ENCODE data around the gene MYMK. TPM values are rescaled to one million over a fixed set of nuclear protein-coding genes. Genes with fewer than 3 reads are reported as not detected.

The MYMK gene
- total RNA-seq, 1 donor from 2014 or later: 8.9 TPM

DNA sequence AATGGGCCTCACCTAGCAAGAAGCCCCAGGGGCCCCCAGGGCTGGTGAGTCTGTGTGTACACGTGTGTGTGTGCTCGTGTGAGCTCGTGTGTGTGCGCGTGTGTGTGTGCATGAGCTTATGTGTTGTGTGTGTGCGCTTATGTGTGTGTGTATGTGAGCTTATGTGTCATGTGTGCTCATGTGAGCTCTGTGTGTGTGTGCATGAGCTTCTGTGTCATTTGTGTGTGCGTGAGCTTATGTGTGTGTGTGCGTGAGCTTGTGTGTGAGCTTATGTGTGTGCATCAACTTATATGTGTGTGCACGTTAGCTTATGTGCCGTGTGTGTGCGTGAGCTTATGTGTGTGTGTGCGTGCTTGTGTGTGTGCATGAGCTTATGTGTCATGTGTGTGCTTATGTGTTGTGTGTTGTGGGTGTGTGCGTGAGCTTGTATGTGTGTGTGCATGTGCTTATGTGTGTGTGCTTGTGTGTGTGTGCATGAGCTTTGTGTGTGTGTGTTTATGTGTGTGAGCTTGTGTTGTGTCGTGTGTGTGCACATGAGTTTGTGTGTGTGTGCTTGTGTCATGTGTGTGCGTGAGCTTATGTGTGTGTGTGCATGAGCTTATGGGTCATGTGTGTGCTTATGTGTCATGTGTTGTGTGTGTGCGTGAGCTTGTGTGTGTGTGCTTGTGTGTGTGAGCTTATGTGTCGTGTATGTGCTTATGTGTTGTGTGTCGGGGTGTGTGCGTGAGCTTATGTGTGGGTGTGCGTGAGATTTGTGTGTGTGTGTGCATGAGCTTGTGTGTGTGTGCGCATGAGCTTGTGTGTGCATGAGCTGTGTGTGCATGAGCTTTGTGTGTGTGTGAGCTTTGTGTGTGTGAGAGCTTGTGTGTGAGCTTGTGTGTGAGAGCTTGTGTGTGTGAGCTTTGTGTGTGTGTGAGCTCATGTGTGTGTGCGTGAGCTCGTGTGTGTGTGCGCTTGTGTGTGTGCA is 29.1 kb downstream of the MYMK start:
- Histone ChIP-seq H3K9ac (ENCODE audit: low read depth in 1 of 3, low read length in 3 of 3) (no peak overlapping the region), H3K9me3 (ENCODE audit: control insufficient read depth in 3 of 3, low read length in 3 of 3) (no peaks in the 10 kb centered on the region), H3K27me3 (ENCODE audit: control insufficient read depth in 3 of 3, insufficient read depth in 3 of 3, low read length in 3 of 3) (peaks cover 19 to 42% (median 24%) of the 10 kb centered on the region in 3 donors), H3K4me1 (ENCODE audit: control insufficient read depth in 3 of 3, insufficient read depth in 3 of 3, low read length in 3 of 3) (peaks cover 17 to 39% (median 33%) of the 10 kb centered on the region in 3 donors), H3K4me3 (ENCODE audit: low read length in 3 of 3) (no peak overlapping the region), H3K27ac (ENCODE audit: low read depth, low read length) (no peak overlapping the region), H3K36me3 (ENCODE audit: control insufficient read depth in 3 of 3, insufficient read depth in 3 of 3, low read length in 3 of 3) (no peaks in the 10 kb centered on the region)

GRCh38 chr9:133494636-133495326 is 30.0 kb downstream of the MYMK start:
- no peak overlapping the region for H3K4me3 ChIP-seq (ENCODE audit: low read length in 3 of 3)
- no peaks in the 10 kb centered on the region for H3K9me3 ChIP-seq (ENCODE audit: control insufficient read depth in 3 of 3, low read length in 3 of 3)
- H3K9ac ChIP-seq (ENCODE audit: low read depth in 1 of 3, low read length in 3 of 3): no peak overlapping the region
- no peak overlapping the region for H3K27ac ChIP-seq (ENCODE audit: low read depth, low read length)
- H3K27me3 ChIP-seq (ENCODE audit: control insufficient read depth in 3 of 3, insufficient read depth in 3 of 3, low read length in 3 of 3): peaks cover 16 to 44% (median 26%) of the 10 kb centered on the region in 3 donors
- no peaks in the 10 kb centered on the region for H3K36me3 ChIP-seq (ENCODE audit: control insufficient read depth in 3 of 3, insufficient read depth in 3 of 3, low read length in 3 of 3)
- H3K4me1 ChIP-seq (ENCODE audit: control insufficient read depth in 3 of 3, insufficient read depth in 3 of 3, low read length in 3 of 3): peaks cover 17 to 39% (median 33%) of the 10 kb centered on the region in 3 donors

GRCh38 chr9:133493845-133494540 is 30.8 kb downstream of the MYMK start:
- Histone ChIP-seq H3K4me3 (ENCODE audit: low read length in 3 of 3) (no peak overlapping the region), H3K36me3 (ENCODE audit: control insufficient read depth in 3 of 3, insufficient read depth in 3 of 3, low read length in 3 of 3) (no peaks in the 10 kb centered on the region), H3K27ac (ENCODE audit: low read depth, low read length) (no peak overlapping the region), H3K27me3 (ENCODE audit: control insufficient read depth in 3 of 3, insufficient read depth in 3 of 3, low read length in 3 of 3) (peaks cover 12 to 40% (median 22%) of the 10 kb centered on the region in 3 donors), H3K4me1 (ENCODE audit: control insufficient read depth in 3 of 3, insufficient read depth in 3 of 3, low read length in 3 of 3) (peaks cover 17 to 37% (median 33%) of the 10 kb centered on the region in 3 donors), H3K9ac (ENCODE audit: low read depth in 1 of 3, low read length in 3 of 3) (no peak overlapping the region), H3K9me3 (ENCODE audit: control insufficient read depth in 3 of 3, low read length in 3 of 3) (no peaks in the 10 kb centered on the region)

- H3K9me3 ChIP-seq (ENCODE audit: control insufficient read depth in 3 of 3, low read length in 3 of 3): no peaks in the 10 kb centered on the region
- peaks cover 17 to 31% (median 28%) of the 10 kb centered on the region in 3 donors for H3K4me1 ChIP-seq (ENCODE audit: control insufficient read depth in 3 of 3, insufficient read depth in 3 of 3, low read length in 3 of 3)
- H3K27ac ChIP-seq (ENCODE audit: low read depth, low read length): no peak overlapping the region
- no peak overlapping the region for H3K9ac ChIP-seq (ENCODE audit: low read depth in 1 of 3, low read length in 3 of 3)
- no peak overlapping the region for H3K4me3 ChIP-seq (ENCODE audit: low read length in 3 of 3)
- H3K27me3 ChIP-seq (ENCODE audit: control insufficient read depth in 3 of 3, insufficient read depth in 3 of 3, low read length in 3 of 3): peaks cover 12 to 34% (median 18%) of the 10 kb centered on the region in 3 donors
- H3K36me3 ChIP-seq (ENCODE audit: control insufficient read depth in 3 of 3, insufficient read depth in 3 of 3, low read length in 3 of 3): no peaks in the 10 kb centered on the region
These were observed 31.3 kb downstream of the MYMK start for GRCh38 chr9:133493428-133493827.

GRCh38 chr9:133492061-133493021 is 32.4 kb downstream of the MYMK start:
- Histone ChIP-seq H3K9me3 (ENCODE audit: control insufficient read depth in 3 of 3, low read length in 3 of 3) (no peaks in the 10 kb centered on the region), H3K27ac (ENCODE audit: low read depth, low read length) (peak overlapping the region; percentile 79), H3K4me3 (ENCODE audit: low read length in 3 of 3) (peak overlapping the region in 2 of 3 donors; percentile 48 to 49), H3K27me3 (ENCODE audit: control insufficient read depth in 3 of 3, insufficient read depth in 3 of 3, low read length in 3 of 3) (peaks cover 6 to 26% (median 10%) of the 10 kb centered on the region in 3 donors), H3K36me3 (ENCODE audit: control insufficient read depth in 3 of 3, insufficient read depth in 3 of 3, low read length in 3 of 3) (no peaks in the 10 kb centered on the region), H3K9ac (ENCODE audit: low read depth in 1 of 3, low read length in 3 of 3) (peak overlapping the region in 2 of 3 donors; percentile 61 to 76), H3K4me1 (ENCODE audit: control insufficient read depth in 3 of 3, insufficient read depth in 3 of 3, low read length in 3 of 3) (peaks cover 17 to 29% (median 26%) of the 10 kb centered on the region in 3 donors)

- Histone ChIP-seq H3K4me3 (ENCODE audit: low read length in 3 of 3) (no peak overlapping the region), H3K9ac (ENCODE audit: low read depth in 1 of 3, low read length in 3 of 3) (no peak overlapping the region), H3K4me1 (ENCODE audit: control insufficient read depth in 3 of 3, insufficient read depth in 3 of 3, low read length in 3 of 3) (peaks cover 17 to 29% (median 26%) of the 10 kb centered on the region in 3 donors), H3K36me3 (ENCODE audit: control insufficient read depth in 3 of 3, insufficient read depth in 3 of 3, low read length in 3 of 3) (no peaks in the 10 kb centered on the region), H3K27me3 (ENCODE audit: control insufficient read depth in 3 of 3, insufficient read depth in 3 of 3, low read length in 3 of 3) (peaks cover 0 to 19% (median 8%) of the 10 kb centered on the region in 3 donors), H3K9me3 (ENCODE audit: control insufficient read depth in 3 of 3, low read length in 3 of 3) (no peaks in the 10 kb centered on the region), H3K27ac (ENCODE audit: low read depth, low read length) (peak overlapping the region; percentile 79)
These were observed 33.2 kb downstream of the MYMK start for GRCh38 chr9:133491656-133491925.

- no peaks in the 10 kb centered on the region for H3K9me3 ChIP-seq (ENCODE audit: control insufficient read depth in 3 of 3, low read length in 3 of 3)
- H3K4me1 ChIP-seq (ENCODE audit: control insufficient read depth in 3 of 3, insufficient read depth in 3 of 3, low read length in 3 of 3): peaks cover 17 to 31% (median 25%) of the 10 kb centered on the region in 3 donors
- no peak overlapping the region for H3K4me3 ChIP-seq (ENCODE audit: low read length in 3 of 3)
- peaks cover 0 to 14% (median 7%) of the 10 kb centered on the region in 3 donors for H3K27me3 ChIP-seq (ENCODE audit: control insufficient read depth in 3 of 3, insufficient read depth in 3 of 3, low read length in 3 of 3)
- no peak overlapping the region for H3K27ac ChIP-seq (ENCODE audit: low read depth, low read length)
- H3K9ac ChIP-seq (ENCODE audit: low read depth in 1 of 3, low read length in 3 of 3): no peak overlapping the region
- no peaks in the 10 kb centered on the region for H3K36me3 ChIP-seq (ENCODE audit: control insufficient read depth in 3 of 3, insufficient read depth in 3 of 3, low read length in 3 of 3)
These were observed 33.7 kb downstream of the MYMK start for GRCh38 chr9:133490865-133491655.

GRCh38 chr9:133490201-133490681 is 34.5 kb downstream of the MYMK start:
- H3K4me1 ChIP-seq (ENCODE audit: control insufficient read depth in 3 of 3, insufficient read depth in 3 of 3, low read length in 3 of 3): peaks cover 17 to 33% (median 25%) of the 10 kb centered on the region in 3 donors
- H3K27me3 ChIP-seq (ENCODE audit: control insufficient read depth in 3 of 3, insufficient read depth in 3 of 3, low read length in 3 of 3): peaks cover 2 to 12% (median 2%) of the 10 kb centered on the region in 3 donors

More at GRCh38 chr9:133490201-133490681, 34.5 kb downstream of the MYMK start:
- Histone ChIP-seq H3K4me3 (ENCODE audit: low read length in 3 of 3) (no peak overlapping the region), H3K36me3 (ENCODE audit: control insufficient read depth in 3 of 3, insufficient read depth in 3 of 3, low read length in 3 of 3) (no peaks in the 10 kb centered on the region), H3K9ac (ENCODE audit: low read depth in 1 of 3, low read length in 3 of 3) (peak overlapping the region in 1 of 3 donors; percentile 8), H3K27ac (ENCODE audit: low read depth, low read length) (no peak overlapping the region), H3K9me3 (ENCODE audit: control insufficient read depth in 3 of 3, low read length in 3 of 3) (no peaks in the 10 kb centered on the region)
